Suppressor macrophage treated with lipopolysaccharide for 1 hour (primary cell): ENCODE results near the gene SIL1.

Experiments used
- DNase-seq, 3 donors: peaks; one replicate each; pipeline ENCODE4 v3.0.0-alpha.2; 2020 to 2022

The SIL1 gene

DNA sequence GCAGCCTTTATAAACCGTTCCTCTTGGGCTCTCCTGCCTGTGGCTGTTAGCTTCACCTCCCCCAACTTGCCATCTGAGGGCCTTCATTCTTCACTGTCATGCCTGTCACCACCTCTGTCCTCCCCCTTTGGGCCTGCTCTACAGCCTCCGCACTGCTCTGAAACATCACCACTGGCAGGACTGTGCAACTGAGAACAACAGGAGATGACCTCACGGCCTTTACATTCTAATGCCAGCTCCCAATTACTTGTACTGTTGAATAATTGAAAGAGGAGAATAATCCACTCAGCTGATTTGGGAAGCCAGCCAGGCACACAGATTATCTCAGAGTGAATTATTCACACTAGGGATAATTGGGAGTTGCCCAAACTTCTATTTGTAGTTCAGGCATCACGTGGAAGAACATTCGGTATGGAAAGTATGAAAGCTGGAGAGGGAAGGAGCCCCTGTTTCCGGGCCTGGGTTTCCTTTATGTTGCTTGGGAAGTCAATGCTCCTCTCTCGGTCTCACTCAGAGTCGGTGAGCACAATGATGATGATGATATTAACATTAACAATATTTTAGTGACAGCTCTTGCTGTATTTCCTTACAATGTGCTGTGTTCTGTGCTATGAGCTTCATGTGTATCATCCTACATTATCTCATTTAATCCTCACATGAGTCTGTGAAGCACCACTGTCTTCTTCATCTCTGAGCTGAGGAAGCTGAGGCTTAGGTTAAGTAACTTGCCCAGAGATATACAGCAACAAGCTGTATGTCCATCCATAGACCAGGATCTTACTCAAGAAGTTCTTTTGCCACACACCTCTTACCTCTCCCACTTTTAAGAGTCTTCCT, 223.7 kb downstream of the SIL1 start:
- no peak for DNase-seq

DNA sequence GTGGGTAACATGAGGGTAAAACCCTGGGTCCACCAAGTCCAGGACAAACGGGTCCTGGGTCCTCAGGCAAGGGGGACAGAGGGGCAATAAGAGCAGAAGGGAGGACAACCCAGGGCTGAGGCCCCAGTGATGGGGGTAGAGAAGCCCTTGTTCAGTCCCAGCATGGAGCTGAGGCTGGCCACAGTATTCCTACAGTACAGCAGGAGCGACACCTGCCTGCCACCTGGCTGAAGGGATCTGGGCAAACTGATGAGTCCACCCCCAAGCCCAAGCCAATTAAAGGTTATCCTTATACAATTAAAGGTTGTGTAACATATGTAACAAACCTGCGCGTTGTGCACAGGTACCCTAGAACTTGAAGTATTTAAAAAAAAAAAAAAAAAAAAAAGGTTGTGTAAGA, 225.3 kb downstream of the SIL1 start:
- no peak for DNase-seq

DNA sequence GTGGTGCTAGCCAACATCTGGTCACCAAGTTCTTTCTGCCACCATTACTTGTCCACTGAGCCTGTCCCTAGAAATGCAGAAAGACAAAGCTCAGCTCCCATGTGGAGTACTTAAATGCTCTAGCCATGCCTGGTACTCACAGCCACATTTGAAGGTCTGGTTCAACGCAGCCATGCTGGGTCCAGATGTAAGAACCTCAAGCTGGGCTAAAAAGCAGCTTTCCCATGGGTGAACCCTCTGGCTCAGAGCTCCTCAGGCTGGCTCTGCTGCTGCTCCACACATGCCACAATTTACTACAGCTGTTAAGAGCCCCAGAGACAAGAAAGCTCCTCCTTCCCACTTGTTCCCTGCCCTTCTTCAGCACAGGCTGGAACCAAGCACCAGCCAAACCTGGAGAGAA, 225.9 kb downstream of the SIL1 start:
- DNase-seq: no peak

DNA sequence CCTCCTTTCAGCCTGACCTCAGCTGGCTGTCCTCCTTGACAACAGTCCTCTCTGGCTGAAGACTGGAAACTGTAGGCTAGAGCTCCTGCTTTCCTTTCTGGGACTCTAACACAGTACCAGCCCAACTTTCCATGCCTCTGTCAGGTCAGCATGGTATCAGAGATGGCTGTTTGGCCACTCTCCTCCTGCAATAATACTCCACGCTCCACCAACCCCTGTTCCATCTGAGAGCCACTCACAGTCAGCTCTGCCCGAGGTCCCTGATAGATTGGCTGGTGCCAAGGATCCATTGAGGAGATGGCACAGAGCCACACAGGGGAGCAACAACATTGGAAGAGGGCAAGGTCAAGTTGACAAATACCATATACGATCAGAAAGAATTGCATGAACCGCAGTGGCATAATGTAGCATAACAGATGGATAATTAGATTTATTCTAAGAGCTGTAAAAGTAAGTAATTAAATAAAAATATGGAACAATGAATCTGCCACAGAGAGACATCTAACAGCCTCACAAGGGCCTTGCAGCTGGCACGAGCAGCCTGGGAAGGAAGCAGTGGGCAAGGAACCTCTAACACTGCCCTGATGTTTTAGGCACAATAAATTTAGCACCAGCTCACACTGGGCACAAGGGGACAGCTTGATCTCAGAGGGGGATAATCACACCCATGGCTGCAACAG, 228.7 kb downstream of the SIL1 start:
- no peak for DNase-seq

DNA sequence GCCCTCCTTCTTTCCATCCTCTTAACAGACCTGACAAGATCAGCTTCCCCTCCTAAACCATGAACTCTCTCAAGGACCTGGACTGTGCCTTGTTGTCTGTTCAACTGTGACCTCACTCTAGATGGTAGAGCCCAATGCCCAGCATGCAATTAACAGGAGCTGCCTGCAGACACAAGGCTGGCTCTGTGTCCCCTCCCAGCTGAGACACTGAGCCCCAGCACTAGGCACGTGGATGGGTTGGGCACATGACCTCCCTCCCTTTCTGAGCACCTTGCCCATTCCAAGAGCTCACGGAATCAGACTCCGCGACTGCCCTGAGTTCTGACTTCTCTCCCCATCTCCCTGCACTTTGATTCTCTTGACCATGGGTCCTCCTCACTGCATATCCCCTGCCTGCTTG, 229.6 kb downstream of the SIL1 start:
- no peak for DNase-seq

DNA sequence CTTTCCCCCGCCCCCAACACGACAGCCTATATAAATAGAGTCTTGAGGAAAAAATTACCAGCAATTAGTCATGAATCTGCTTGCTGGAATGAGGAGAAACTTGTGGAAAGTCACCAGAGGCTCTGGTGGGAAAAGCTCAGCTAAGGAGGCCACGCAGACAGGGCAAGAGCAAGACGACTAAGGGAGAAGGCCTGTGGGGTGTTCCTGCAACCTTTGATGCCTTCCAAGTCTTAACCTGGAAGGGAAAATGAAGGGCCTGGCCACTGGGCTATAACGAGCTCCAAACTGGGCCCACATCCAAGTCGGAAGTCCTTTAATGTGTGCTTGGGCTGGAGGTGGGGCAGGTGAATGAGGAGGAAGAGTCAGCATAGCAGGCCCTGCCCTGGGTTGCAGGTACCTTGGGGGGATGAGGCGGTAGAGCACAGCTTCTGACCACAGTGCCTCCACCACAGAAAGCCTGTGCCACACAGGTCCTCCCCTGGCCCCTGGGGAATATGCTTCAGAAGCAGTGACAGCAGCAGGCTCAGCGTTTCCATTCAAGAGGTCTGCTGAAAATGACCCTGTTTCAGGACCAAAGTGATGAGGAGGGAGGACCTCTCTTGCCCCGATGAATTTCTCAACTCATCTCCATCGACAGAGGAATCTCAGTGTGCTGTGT, 230.2 kb downstream of the SIL1 start:
- no peak for DNase-seq

DNA sequence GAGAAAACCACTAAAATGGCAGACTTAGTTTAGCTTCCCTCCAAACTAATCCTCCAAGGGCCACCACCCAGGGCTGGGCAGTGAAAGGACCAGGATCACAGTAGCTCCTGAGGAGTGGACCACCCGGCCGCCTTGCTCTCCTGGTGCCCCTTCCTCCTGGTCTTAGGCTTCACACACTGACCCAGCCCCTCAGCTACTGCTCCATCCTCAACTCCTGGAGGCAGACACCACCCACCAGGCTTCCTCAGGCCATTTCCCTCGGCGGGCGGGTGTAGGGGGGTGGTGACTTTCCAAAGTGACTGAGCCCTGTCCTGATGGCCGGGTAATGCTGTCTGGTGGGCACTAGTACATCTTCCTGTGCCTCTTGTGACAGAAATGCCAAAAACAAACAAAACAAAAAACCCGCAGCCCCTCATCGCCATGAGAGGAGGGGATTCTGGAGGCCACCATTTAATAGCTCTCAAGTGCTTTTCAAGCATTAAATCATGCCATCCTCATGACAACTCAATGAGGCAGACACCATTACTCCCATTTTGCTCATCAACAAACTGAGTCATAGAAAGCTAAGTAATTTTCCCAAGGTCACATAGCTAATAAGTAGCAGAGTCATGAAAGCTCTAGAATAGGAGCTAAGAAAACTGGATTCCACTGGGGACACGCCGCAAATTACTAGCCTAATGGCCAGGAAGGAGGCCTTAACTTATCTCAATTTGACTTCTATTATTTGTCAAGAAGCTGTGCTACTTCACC, 231.8 kb downstream of the SIL1 start:
- DNase-seq: peak in 1 of 3 donors; percentile 25

DNA sequence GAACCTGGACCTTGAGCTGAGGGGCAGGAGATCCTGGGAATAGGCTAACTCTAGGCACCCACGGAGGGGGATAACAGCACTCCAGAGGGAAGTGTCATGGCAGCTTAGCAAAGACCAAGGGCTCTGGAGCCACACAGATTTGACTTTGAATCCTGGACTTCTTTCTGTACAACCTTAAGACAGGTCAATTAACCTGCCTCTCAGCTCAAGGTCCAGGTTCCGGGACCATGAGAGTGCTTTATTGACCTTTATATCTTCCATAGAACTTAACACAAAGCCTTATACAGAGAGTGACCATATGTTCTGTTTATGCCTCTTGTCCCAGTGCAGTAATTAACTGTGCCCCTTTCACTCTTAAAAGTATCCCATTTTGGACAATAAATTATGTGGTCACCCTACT, 232.5 kb downstream of the SIL1 start:
- DNase-seq: no peak

DNA sequence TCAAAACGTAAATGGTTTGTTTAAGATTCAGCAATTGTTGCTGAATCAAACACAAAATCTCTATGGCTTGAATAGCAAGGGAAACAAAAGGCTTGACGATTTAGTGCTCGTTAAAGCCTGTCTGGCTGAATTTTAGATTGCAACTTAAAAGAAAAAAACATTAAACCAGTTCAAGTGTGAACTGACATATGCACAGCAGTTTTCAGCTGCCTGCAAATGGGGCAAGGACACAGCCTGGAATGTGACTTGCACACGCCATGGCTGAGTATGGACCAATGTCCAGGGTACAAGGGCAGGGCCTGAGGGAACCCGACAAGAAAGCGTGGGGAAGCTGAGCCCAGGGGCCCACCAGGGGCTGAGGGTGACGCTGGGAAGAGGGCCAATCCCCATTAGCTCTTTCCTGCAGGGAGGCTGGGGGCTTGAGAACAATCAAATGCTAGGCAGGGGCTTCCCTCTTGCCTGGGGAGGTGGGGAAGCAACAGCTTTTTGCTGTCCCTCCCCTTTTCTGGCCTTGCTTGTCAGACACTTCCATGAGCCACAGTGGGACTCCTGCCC, 233.4 kb downstream of the SIL1 start:
- DNase-seq: no peak

DNA sequence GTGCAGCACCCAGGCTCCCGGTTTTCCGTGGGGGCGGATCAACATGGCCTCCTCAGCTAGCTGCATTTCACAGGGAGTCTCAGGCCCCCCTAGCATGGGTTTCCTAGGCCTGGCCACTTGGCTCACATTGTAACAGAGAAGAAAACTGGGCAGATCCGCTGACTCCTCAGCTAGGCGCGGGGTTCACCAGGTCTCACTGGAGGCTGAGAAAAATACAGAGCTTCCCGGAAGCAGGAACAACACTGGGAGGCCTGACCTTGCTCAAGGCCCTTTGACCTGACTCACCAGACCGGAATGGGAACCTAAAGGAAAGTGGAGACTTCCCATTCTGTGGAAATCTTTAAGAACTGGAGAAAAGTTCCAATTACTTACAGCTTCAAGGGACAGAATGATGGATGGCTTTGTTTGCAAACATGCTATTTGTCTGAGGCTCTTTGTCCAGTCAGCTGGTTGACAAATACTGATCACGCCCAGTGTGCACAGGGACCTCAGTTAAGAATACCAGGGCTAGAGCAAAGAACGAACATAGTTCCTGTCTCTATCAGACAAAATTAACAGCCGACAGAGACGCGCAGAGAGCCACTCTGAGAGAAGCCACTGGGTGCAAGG, 234.3 kb downstream of the SIL1 start:
- no peak for DNase-seq

DNA sequence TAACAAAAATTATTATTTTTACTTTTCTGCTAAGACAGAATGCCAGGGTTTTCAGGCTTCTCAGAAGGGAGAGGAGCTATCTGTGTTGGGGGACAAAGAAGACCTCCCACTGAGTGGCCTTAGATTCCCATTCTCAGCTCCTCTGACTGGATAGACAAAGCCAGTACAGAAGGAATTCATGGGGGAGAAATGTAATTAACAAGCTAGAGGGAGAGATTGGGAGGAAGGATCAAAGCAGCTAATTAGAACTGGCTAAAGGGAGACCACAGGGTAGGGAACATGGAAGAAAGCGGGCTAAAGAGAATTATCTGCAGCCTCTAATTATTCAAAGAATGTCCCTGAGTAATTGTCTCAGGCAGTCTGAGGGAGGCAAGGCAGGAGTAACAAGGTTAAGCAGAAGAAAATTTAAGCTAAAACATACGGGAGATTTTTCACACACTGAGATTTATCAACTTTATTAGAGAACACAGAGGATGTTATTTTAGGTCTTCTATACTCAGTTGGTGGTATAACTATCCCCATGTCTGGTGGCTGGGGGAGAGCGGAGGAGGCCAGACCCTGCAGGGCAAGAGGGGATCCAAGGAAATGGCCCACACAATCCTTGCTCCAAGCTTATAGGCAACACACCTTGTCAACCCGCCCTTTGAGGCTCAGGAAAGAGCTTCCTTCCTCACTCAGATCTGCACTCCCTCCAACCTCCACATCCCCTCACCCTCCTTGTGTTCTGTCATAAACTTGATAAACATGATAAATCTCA, 235.4 kb downstream of the SIL1 start:
- DNase-seq: no peak

DNA sequence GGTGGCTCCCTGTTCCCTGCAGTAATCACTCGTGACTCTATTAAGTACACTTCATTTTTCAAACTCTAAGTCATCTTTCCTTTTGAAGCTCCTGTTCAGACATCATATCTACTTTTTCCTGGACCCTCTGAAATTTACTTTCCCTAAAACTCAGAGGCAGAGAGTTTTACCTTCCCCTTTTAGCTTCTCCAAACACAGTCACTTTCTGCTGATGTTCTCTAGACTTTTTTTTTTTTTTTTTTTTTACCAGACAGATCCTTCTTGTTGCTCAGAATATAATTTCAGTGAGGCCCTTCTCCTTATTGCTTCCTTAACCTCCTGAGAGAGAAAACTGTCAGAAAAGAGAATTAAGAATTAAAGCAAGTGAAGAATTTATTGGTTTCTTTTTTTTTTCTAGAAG, 236.4 kb downstream of the SIL1 start:
- peak in 1 of 3 donors; percentile 19 for DNase-seq

DNA sequence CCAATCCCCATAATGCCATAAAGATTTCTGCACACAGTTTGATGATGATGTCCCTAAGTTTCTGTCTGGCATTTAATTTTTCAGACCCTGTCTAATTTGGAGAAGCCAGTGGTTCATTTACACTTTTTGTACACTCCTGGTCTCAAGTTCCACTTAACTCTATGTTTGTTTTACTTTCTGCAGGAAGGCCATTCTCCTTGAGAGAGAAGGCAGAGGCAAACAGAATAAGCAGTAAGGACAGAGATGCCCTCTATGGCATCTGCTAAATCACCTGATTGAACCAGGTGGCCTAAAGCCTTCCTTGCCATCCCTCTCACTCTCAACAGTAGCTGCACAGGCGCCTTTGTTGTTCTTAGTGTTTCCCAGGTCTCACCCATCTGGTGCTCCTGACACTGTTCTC, 236.9 kb downstream of the SIL1 start:
- no peak for DNase-seq

DNA sequence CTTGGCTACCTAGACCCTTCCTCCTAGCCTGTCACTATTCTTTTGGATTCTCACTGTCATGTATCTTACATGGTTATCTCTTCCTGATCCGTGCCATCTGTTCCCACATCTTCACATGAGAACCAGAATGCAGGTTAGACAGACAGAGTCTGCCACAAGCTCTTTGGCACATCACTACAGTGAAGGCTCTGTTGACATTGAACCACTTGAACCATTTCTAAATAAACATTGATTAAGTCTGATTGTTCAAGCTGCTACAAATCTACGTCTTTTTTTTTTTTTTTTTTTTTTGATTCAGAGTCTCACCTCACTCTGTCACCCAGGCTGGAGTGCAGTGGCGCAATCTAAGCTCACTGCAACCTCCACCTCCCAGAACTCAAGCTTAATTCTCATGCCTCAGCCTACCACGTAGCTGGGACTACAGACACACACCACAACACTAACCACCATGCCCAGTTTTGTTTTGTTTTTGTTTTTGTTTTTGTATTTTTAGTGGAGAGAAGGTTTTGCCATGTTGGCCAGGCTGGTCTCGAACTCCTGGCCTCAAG, 237.9 kb downstream of the SIL1 start:
- no peak for DNase-seq

DNA sequence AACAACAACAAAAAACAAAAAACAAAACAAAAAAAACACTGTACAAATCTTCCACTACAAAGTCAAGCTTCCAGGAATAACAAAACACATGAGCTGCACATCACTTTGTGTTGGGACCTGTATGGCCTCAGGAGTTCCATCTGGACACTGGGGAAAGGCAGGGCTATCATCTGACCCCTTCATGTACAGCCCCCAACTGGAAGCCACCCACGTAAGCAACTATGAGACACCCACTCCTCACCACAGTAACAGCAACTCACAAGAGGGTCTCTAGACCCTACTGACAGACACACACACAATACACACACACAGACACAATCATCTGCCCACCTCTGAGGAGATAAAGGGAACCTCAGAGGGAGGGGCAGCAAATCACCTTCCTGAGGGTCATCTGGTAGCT, 241.4 kb downstream of the SIL1 start:
- no peak for DNase-seq

DNA sequence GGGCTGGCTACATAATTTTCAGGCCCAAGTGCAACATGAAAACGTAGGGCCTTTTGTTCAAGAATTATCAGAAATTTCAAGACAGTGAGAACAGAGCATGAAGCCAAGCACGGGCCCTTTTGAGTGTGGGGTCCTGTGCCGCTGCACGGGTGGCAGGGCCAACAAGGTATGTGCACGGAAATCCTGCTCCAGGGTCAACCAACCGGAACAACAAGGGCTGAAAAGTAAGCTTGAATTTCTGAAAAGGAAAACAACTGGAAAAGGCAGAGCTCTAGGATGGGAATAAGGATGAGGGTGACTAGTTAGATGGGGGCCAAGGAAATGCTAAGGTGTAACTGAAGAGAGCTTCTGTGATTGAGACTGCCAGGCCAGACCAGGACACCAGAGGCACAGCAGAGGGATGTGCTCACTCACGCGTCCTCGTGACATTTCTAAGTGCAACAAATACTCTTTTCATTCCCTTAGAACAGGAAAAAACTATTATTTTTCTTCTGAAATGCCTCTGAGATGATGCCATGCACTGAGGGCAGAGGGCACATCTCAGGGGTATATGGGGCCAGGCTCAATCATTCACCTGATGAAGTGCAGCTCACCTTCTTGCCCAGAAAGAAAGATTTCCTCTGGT, 242.4 kb downstream of the SIL1 start:
- no peak for DNase-seq

DNA sequence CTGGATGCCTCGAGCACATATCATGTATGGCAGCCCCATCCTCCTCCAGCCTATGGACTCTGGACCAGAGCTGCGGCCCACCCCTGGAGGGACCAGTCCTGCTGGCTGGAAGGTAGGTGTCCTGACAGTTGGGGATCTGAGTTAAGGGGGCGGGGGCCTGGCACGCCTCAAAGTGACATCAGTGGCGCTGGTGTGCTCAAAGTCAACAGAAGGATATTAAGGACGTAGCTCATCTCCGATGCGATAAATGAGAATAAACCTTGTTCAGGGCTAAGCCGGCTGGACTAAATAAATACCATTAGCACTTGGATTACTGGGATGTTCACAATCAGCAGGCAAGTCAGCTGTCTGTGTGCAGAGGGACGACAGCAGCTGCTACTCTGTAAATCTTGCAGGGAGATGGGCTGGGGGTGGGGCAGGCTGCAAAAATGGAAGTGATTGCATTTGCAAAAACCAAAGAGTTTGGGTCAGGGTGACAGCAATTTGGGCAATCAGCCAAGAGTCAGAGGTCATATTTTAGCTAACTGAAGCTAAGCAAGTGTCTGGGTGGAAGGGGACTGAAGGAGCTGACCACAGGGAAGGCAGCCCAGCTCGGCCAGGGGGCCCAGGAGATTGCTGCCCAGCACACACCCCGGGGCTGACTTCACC, 243.0 kb downstream of the SIL1 start:
- DNase-seq: peak in 1 of 3 donors; percentile 15

DNA sequence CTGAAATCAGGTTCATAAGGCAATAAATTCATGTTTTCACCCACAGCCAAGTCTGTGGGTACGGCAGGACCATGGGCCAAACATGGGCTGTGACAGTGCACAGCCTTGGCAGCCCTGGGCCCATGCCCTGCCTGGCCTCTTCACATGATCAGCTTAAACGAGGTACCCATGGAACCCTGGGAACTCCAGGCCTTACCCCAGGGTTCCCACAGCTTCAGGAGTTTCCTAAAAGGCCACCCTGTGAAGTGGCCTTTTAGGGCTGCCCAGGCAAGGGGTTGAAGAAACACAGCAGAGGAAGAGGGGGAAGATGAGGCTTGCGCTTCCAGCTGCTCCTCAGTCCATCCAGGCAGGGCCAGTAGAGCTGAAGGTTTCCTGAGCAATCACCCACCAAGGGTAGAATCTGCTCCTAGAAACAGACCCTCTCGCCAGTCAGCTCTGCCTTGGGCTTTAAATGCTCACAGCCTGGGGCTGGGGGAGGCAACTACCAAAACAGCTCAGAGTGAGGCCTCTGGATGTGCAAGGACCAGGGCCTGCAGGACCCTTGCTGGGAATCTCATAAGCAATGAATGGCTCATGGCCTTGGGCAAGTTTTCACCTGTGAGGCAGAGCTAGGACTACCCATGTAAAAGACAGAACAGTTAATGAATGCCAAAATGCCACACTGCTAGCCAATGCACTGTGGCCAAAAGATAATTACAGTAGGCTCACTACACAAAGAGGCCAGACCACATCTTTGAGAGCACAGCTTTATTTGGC, 243.7 kb downstream of the SIL1 start:
- no peak for DNase-seq
